Measurements from ENCODE around the gene HSPA1B.
A peak's percentile ranks its signal among the peaks of the same experiment; 100 is the strongest.

HSPA1B gene

DNA sequence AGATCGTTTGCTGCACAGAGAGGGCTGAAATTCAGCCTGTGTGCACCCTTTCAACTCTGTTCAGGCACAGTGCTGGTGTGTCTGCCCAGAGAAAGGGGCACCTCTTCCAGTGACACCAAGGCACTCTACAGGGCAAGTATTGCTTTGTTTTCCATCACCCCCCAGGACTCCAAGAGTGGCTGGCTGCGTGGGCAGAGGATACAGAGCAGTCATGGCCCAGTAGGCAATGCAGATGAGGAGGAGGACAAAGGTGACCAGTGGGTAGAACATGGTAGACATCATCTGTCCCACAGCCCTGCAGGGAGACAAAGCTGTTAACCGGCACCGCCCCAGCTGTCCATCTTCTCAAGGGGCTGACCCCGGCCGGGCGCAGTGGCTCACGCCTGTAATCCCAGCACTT is 41.8 kb downstream of the HSPA1B start:
- no peak for DNase-seq (ENCODE audit: extremely low spot score)
- TF ChIP-seq, protein P1, sequence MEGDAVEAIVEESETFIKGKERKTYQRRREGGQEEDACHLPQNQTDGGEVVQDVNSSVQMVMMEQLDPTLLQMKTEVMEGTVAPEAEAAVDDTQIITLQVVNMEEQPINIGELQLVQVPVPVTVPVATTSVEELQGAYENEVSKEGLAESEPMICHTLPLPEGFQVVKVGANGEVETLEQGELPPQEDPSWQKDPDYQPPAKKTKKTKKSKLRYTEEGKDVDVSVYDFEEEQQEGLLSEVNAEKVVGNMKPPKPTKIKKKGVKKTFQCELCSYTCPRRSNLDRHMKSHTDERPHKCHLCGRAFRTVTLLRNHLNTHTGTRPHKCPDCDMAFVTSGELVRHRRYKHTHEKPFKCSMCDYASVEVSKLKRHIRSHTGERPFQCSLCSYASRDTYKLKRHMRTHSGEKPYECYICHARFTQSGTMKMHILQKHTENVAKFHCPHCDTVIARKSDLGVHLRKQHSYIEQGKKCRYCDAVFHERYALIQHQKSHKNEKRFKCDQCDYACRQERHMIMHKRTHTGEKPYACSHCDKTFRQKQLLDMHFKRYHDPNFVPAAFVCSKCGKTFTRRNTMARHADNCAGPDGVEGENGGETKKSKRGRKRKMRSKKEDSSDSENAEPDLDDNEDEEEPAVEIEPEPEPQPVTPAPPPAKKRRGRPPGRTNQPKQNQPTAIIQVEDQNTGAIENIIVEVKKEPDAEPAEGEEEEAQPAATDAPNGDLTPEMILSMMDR (IDR thresholded peaks at IDR 0.05; ENCODE audit: control extremely low read depth, extremely low read depth, low read depth, missing control alignments), result no peak
- POLR2A ChIA-PET, result no interaction called here
- CTCF ChIA-PET, result no interaction called here

DNA sequence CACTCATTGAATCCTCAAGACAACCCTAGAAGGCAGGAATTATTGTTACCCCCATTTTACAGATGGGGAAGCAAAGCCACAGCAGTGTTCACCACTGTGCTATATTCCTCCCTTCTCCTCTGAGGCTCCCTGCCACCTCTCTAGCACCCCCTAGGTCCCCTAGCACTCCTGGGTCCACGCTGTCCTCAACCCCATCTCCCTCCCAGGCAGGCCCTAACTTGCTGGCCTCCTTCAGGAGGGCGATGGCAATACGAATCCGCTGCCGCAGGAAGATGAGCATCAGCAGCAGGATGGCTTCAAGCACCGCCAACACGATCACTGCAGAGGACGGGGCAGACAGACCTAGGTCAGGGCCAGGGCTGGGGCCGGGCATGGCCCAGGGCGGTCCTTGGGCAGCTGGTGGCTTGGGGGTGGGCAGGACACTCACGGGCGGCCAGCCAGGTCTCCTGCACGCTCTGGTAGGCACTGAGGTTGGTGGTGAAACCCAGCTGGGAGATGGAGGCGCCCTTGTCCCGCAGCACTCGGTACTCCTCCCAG is 42.9 kb downstream of the HSPA1B start:
- ChIA-PET CTCF (interaction anchor here (1.2 kb wide), 1 partner anchor 18 kb away, joined by 3 read pairs; no protein-coding TSS in a partner anchor), POLR2A (no interaction called here)
- no peak for DNase-seq (ENCODE audit: extremely low spot score)
- TF ChIP-seq, protein P1 (IDR thresholded peaks at IDR 0.05; ENCODE audit: control extremely low read depth, extremely low read depth, low read depth, missing control alignments), result peak; percentile 22

DNA sequence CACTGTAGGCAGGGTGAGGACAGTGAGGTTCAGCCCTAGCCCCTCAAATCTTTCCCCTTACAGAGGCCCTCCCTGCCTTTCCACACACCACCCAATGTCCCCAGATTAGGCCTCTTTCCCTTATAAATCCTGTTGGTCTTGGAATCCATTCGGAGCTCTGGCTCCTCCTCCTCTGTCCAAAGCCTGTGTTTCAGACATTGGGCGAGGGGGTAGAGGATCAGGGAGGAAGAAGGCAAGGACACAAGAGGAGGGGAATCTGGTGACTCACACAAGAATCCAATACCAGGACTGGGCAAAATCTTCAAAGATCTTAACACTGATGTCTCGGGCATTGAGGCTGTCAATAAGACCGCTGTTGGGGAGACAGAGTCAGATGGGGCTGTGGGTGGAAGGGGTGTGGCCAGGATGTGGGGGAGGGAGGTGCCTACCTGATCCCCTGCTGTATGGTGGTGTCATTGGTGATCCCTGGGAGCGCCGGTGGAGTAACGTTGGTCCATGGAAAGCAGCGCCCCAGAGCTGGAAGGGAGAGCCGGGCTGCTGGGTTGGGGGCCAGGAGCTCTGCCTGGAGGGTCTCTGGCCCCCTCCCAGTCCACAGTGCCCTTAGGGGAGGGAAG is 43.6 kb downstream of the HSPA1B start:
- DNase-seq (ENCODE audit: extremely low spot score), result no peak
- CTCF ChIA-PET, result interaction anchor here (1.0 to 1.9 kb wide), 3 partner anchors 11 to 53 kb away, joined by 3 to 4 read pairs (median 3); no protein-coding TSS in a partner anchor
- TF ChIP-seq, protein P1 (IDR thresholded peaks at IDR 0.05; ENCODE audit: control extremely low read depth, extremely low read depth, low read depth, missing control alignments), result no peak
- POLR2A ChIA-PET, result no interaction called here

DNA sequence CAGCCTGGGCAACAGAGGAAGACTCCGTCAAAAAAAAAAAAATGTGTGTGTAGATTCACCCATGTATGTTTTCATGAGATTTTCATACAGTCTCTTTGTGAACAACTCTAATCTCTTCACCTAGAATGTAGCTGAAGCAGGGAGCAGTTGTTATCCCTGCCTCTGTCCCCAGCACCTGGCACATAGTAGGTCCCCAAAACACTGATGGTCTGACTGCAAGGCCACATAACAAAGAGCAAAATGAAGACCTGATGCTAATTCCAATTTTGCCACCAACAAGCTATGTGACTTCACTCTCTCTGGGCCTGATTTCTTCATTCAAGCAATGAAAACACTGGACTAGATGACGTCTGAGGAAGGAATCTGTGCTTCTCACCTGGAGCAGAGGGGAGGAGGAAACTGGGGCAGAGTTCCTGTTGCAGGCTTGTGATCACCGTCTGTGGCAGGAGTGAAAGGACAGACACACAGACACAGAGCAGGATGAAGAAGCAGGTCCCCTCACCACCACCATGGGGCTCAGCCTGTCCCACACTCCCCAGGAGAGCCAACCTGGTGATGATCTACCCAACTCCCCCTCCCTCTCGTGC is 46.6 kb downstream of the HSPA1B start:
- ChIA-PET CTCF (interaction anchor here (1.3 to 1.5 kb wide), 2 partner anchors 11 to 17 kb away, joined by 3 read pairs; partner anchors contain the start of gene NEU1), POLR2A (interaction anchor here (0.7 to 2.0 kb wide), 2 partner anchors 11 to 37 kb away, joined by 3 to 6 read pairs; partner anchors contain the start of gene NEU1)
- no peak for DNase-seq (ENCODE audit: extremely low spot score)
- TF ChIP-seq, protein P1 (IDR thresholded peaks at IDR 0.05; ENCODE audit: control extremely low read depth, extremely low read depth, low read depth, missing control alignments), result no peak

DNA sequence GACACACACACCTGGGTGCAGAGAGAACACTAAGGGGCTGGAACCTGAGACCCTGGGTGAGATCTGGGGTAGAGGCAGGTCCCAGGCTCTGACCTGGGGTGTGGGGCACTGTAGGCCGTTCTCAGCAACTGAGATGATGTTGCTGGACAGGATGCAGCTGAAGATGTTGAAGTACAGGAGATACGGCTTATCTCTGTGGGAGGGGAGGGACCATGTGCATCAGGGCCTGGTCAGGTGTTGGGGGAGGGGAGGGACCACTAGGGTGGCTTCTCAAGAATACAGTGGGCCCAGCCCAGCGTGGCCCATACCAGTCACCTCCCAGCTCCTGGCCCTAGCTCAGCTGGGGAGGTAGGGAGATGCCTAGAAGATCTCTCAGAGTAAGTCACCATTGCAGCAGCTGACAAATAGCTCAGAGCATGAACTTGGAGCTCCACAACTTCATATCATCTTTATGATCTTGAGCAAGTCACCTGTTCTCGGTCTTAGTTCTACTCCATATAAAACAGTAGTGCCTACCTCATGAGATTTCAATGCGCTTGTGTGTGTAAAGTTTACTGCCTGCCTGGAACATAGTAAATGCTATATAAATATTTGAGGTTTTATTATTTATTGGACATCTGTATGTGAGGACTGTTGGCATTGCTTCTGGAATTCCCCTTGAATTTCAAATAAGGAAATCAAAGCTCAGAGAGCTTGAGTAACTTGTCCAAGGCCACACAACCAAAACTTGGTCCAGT is 47.5 kb downstream of the HSPA1B start:
- POLR2A ChIA-PET, result interaction anchor here (2.0 kb wide), 1 partner anchor 12 kb away, joined by 6 read pairs; the partner anchor contains the start of gene NEU1

More for the DNA sequence above, 47.5 kb downstream of the HSPA1B start:
- no peak for DNase-seq (ENCODE audit: extremely low spot score)
- CTCF ChIA-PET, result interaction anchor here (1.3 to 2.3 kb wide), 5 partner anchors 8 to 16 kb away, joined by 3 to 12 read pairs (median 3); partner anchors contain the start of gene NEU1
- TF ChIP-seq, protein P1 (IDR thresholded peaks at IDR 0.05; ENCODE audit: control extremely low read depth, extremely low read depth, low read depth, missing control alignments), result no peak
